NCI-H1092 (cell line): ENCODE data around the gene HSD17B11.
"Not testable (repeated sequence)": the region's sequence is repeated elsewhere in the genome, so short reads cannot be mapped to it uniquely, and the experiment has no call there.

ENCODE experiments used
- DNase-seq: peaks from one replicate; lab custom pipeline; 2025; lab: John Stamatoyannopoulos, UW

The HSD17B11 gene

DNA sequence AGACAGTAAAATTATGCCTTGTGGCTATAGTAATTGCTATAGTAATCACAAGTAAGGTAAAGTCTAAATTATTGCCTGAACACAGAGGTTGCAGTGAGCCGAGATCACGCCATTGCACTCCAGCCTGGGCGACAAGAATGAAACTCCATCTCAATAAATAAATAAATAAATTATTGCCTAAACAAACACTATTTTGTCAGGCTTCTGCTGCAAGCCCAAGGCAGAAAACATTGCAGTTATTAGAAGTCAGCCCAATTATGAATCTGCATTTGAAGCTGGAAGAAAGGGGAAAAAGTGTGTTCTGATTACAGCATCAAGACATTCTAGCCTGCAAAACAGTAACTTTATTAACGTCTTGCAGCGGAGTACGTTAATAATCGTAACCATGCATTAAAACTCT lies 85.4 kb downstream of the HSD17B11 start:
- no peak for DNase-seq

DNA sequence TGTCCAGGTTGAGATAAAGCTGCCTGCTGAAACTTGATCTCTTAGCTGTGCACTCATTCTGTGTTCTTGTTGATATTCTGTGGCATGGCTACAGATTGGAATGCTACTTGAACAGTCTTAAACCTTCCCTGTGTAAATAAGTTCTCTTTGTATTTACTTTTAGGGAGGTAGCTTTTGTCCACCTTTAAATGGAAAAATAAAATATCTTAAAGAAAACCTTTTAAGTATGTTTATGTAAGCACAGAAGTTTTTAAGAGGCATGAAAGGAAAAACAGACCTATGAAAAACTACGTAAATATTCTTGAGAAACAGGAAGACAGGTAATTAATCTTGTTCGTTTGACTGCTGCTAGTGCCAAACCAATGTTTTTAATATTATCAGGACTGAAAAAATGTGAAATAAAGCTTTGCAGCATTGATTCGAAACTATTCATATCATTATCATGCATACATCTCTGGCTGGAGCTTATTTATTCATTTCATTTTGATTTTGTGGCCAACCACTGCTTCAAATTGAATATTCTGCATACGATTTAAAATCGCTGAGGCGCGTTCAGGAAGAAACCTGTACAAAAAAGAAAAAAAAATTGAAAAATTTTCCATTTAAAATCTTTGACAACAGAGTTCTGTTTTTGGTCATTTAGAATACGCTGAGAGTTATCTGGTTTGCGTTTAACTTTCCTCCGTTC lies 86.1 kb downstream of the HSD17B11 start:
- no peak for DNase-seq

- no peak for DNase-seq
Observed at GRCh38 chr4:87299898-87300297, 91.1 kb downstream of the HSD17B11 start.

- no peak for DNase-seq
Observed at GRCh38 chr4:87298362-87298761, 92.6 kb downstream of the HSD17B11 start.

GRCh38 chr4:87294911-87295310 lies 96.1 kb downstream of the HSD17B11 start:
- not testable (repeated sequence) for DNase-seq

DNA sequence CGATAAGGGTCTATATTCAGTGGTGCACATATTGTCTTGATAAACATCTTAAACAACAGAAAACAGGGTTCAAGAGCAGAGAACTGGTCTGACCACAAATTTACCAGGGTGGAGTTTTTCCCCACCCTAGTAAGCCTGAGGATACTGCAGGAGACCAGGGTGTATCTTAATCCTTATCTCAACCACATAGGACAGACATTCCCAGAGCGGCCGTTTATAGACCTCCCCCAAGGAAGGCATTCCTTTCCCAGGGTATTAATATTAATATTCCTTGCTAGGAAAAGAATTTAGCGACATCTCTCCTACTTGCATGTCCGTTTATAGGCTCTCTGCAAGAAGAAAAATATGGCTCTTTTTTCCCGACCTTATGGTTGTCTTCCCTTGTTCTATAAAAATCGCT lies 97.1 kb downstream of the HSD17B11 start:
- DNase-seq, result not testable (repeated sequence)

DNA sequence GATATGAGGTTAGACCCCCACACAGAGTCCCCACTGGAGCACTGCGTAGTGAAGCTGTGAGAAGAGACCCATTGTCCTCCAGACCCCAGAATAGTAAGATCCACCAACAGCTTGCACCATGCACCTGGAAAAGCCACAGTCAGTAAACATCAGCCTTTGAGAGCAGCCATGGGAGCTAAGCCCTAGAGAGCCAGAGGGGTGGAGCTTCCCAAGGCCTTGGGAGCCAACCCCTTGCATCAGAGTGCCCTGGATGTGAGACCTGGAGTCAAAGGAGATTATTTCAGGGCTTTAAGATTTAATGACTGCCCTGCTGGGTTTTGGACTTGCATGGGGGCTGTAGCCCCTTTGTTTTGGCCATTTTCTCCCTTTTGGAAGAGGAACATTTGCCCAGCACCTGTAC lies 104.0 kb downstream of the HSD17B11 start:
- DNase-seq, result no peak
